Esophagus squamous epithelium (tissue), 4 donors: Measurements from ENCODE around the gene NOL4L.

Experiments
- CTCF ChIP-seq, 6 experiments: fragments of 450-650 bp in 4 of 6; fragments of 200-600 bp in 2 of 6; sonication (generic) in 2 of 6; IDR thresholded peaks; one replicate each; pipeline ENCODE4 v1.5.1; 2016 to 2019; ENCODE audit warnings: antibody characterized with exemption in 6 of 6, mild to moderate bottlenecking in 4 of 6, moderate library complexity in 4 of 6
- POLR2A ChIP-seq, 4 donors: fragments of 450-650 bp; IDR thresholded peaks; one replicate each; pipeline ENCODE4 v1.6.1; 2017; ENCODE audit warnings: antibody characterized with exemption in 4 of 4, mild to moderate bottlenecking in 4 of 4, moderate library complexity in 3 of 4

- TF ChIP-seq CTCF (IDR thresholded peaks at IDR 0.05) (no peak), POLR2A (IDR thresholded peaks at IDR 0.05) (no peak)
Measured at GRCh38 chr20:32463642-32464400, 121.3 kb downstream of the NOL4L start.
